Activated naive CD8-positive, alpha-beta T cell treated with anti-CD3 and anti-CD28 coated beads, Interleukin-2, amount 50 U/mL, for 24 hours (primary cell): ENCODE data around the gene RP2.

Source experiments
- ATAC-seq: fragments of 150-1000 bp; cut with Tn5 transposase; one replicate; pipeline ENCODE4 v1.10.0; 2021
- DNase-seq: peaks from one replicate; pipeline ENCODE4 v3.0.0; 2021
- H3K27ac Mint-ChIP-seq: one replicate; pipeline ENCODE4 v1.8.0; 2021; ENCODE audit warnings: mild to moderate bottlenecking, mixed read lengths
- H3K27me3 Mint-ChIP-seq: one replicate; pipeline ENCODE4 v1.8.0; 2021; ENCODE audit warnings: mixed read lengths
- H3K36me3 Mint-ChIP-seq: one replicate; pipeline ENCODE4 v1.8.0; 2021; ENCODE audit warnings: low read depth, mixed read lengths
- H3K4me1 Mint-ChIP-seq: one replicate; pipeline ENCODE4 v1.8.0; 2021; ENCODE audit warnings: mixed read lengths
- H3K4me3 Mint-ChIP-seq: one replicate; pipeline ENCODE4 v1.8.0; 2021; ENCODE audit warnings: mild to moderate bottlenecking, moderate library complexity, mixed read lengths
- H3K9me3 Mint-ChIP-seq: one replicate; pipeline ENCODE4 v1.8.0; 2021; ENCODE audit warnings: mixed read lengths

The RP2 gene

DNA sequence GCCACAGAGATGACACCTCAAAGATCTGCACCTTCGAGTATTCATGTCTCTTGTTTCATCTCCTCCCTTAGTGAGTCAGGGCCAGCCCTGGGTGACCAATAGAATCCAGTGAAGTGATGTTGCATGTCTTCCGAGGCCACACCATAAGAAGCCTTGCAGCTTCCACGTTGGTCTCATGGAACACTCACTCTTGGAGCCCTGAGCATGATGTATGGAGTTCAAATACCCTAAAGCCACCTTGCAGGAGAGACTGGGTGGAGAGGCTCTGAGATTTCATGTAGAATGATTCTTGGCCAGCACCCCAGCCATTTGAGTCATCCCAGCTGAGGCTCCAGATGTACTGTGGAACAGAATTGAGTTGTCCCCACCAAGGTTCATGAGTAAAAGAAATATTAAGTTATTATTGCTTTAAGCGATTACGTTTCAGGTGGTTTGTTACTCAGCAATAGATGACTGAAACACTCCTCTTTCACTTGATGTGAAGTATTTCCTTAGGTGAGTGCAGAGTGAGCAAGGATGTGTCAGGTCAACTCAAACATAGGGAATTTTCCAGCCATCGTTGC lies 5.0 kb upstream of the RP2 start:
- Mint-ChIP-seq H3K4me1 (peaks cover 9% of the 10 kb centered on the region), H3K4me3 (no peak overlapping the region), H3K27me3 (peaks cover 6% of the 10 kb centered on the region), H3K9me3 (no peaks in the 10 kb centered on the region), H3K27ac (no peak overlapping the region), H3K36me3 (no peaks in the 10 kb centered on the region)
- ATAC-seq (no peak), DNase-seq (no peak)

DNA sequence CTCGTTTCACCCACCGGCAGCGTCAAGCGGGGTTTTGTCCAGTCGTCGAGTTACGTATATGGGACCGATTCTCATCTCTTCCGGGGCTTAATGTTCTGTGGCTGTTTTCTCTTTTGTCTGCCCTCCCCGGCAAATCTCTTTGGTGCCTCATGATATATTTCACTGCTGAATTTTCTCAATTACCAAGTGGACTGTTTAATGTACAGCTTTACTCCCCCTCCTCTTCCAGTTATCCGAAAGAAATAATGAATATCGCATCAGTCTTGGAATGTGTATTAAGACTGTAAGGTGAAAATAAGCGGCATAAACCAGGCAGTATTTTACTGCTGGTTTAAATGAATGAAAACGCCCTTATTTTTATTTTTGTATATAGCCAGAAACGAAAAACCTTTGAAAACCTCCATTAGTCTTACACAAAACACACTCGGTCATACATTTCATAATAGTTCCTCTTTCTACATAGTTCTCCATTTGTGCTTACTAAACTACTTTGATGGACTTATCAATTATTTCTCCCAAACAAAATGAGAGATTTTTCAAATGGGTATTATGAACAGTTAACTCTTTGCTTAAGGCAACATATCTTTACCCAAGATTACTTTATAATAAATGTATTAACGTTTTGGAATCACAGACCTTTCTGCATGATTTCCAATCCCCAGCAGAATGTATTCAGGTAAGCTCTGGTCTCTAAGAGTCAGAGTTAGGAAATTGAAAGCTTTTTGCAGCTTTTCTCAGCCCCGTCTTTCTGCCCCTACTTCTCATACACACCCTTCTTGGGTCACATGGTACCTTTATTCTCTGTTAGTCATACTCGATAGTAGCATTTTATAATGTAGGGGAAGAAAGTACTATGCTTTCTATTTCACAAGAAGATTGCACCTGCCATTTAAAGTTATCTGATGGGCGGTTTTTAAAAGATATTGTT lies 979 bp downstream of the RP2 start:
- Mint-ChIP-seq H3K27me3 (peaks cover 2% of the 10 kb centered on the region), H3K4me3 (peak overlapping the region; percentile 93), H3K36me3 (no peaks in the 10 kb centered on the region), H3K27ac (peak overlapping the region; percentile 84), H3K4me1 (peaks cover 26% of the 10 kb centered on the region), H3K9me3 (no peaks in the 10 kb centered on the region)
- DNase-seq (no peak), ATAC-seq (peak; percentile 56)

DNA sequence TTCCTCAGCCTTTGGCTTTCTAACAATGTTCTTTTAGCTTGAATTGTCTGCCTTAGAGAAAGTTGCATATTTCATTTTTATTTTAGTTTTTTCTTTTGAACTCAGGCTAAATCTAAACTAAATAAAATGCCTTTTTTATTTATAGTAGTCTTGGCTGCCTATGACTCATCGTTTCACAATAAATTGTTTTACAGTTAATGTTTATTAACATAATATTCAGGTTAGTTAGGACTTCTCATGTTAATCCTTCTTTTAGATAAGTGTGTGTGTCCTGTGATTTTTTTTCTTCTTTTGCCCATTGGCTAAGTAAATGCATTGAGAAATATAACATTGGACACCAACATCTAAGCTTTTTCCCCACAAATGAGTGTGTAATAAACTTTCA lies 1.6 kb downstream of the RP2 start:
- Mint-ChIP-seq H3K4me1 (peaks cover 24% of the 10 kb centered on the region), H3K36me3 (peaks cover 2% of the 10 kb centered on the region), H3K4me3 (peak overlapping the region; percentile 93), H3K27me3 (no peaks in the 10 kb centered on the region), H3K9me3 (no peaks in the 10 kb centered on the region), H3K27ac (no peak overlapping the region)
- DNase-seq (no peak), ATAC-seq (no peak)

DNA sequence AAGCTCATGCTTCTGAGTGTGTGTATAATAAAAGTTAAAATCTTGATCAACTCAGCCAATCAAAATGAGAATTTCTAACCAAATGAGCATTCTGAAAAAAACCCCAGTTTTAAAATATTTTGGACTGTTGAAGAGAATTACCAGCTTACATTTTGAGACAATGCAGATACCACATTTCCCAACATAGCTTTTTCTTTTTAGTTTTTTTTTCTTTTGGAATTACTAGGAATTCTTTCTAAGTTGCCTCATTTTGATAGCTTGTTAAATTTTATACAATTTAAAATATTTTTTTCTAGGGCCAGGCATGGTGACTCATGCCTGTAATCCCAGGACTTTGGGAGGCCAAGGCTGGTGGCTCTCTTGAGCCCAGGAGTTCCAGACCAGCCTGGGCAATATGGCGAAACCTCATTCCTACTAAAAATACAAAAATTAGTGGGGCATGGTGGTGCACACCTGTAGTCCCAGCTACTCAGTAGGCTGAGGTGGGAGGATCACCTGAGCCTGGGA lies 2.2 kb downstream of the RP2 start:
- H3K4me1 Mint-ChIP-seq: peaks cover 24% of the 10 kb centered on the region
- ATAC-seq: no peak
- no peaks in the 10 kb centered on the region for H3K9me3 Mint-ChIP-seq
- peaks cover 2% of the 10 kb centered on the region for H3K36me3 Mint-ChIP-seq
- peak overlapping the region; percentile 93 for H3K4me3 Mint-ChIP-seq
- H3K27ac Mint-ChIP-seq: no peak overlapping the region
- H3K27me3 Mint-ChIP-seq: no peaks in the 10 kb centered on the region
- no peak for DNase-seq

DNA sequence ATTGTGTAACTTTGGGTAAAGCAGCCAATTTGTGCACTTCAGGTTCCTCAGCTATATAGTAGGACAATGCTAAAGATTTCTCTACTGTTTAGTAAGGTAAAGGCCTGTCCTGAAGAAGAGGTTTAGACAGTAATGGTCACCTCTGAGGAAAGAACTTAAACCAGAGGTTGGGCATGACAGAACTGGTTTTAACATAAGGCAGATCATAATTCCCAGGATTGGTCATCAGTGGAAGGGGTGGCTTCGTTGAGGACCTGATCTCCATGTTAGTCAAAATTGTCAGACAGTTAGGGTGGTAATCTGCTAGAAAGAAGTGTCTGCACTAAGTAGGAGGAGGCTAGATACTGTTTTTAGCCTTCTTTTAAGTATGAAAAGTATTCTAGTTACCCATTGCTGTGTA lies 4.1 kb downstream of the RP2 start:
- DNase-seq: no peak
- H3K4me1 Mint-ChIP-seq: peaks cover 27% of the 10 kb centered on the region
- H3K27ac Mint-ChIP-seq: no peak overlapping the region
- no peak overlapping the region for H3K4me3 Mint-ChIP-seq
- no peaks in the 10 kb centered on the region for H3K9me3 Mint-ChIP-seq
- H3K36me3 Mint-ChIP-seq: peaks cover 4% of the 10 kb centered on the region
- H3K27me3 Mint-ChIP-seq: no peaks in the 10 kb centered on the region
- ATAC-seq: no peak

DNA sequence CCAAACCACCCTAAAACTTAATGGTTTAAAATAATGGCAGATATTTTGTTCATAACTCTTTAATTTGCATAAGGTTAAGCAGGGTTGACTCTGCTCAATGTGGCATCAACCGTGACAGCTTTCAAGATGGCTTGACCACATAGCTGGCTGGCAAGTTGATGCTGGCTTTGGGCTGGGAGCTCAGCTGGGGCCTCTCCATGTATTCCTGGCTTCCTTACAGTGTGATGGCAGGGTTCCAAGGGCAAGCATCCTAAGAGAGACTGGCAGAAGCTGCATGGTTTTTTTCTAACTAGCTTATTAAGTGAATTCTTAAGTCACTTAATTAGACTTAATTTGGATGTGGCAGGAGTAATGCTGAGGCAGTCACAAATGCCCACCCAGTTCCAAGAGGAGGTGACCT lies 4.5 kb downstream of the RP2 start:
- H3K4me3 Mint-ChIP-seq: no peak overlapping the region
- peaks cover 4% of the 10 kb centered on the region for H3K36me3 Mint-ChIP-seq
- peaks cover 23% of the 10 kb centered on the region for H3K4me1 Mint-ChIP-seq
- no peaks in the 10 kb centered on the region for H3K27me3 Mint-ChIP-seq
- no peak overlapping the region for H3K27ac Mint-ChIP-seq
- ATAC-seq: no peak
- no peak for DNase-seq
- no peaks in the 10 kb centered on the region for H3K9me3 Mint-ChIP-seq

DNA sequence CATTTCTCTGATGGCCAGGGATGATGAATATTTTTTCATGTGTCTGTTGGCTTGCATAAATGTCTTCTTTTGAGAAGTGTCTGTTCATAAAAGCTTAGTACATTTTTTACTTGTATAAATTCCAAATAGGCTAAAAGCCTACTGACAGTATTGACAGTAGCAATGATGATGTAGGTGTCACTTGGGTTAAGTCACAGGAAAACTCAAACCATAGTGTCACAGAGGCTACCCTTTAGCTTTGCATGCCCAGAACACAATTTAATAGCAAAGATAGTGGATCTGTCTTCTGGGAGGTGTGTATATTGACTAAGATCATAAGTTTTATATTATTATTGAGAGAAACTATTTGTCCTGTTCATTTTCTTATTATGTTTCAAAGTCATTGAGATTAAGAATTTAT lies 8.1 kb downstream of the RP2 start:
- peaks cover 14% of the 10 kb centered on the region for H3K4me1 Mint-ChIP-seq
- no peaks in the 10 kb centered on the region for H3K9me3 Mint-ChIP-seq
- ATAC-seq (no peak), DNase-seq (no peak)
- H3K36me3 Mint-ChIP-seq: peaks cover 4% of the 10 kb centered on the region
- H3K4me3 Mint-ChIP-seq: no peak overlapping the region
- no peak overlapping the region for H3K27ac Mint-ChIP-seq
- H3K27me3 Mint-ChIP-seq: no peaks in the 10 kb centered on the region

DNA sequence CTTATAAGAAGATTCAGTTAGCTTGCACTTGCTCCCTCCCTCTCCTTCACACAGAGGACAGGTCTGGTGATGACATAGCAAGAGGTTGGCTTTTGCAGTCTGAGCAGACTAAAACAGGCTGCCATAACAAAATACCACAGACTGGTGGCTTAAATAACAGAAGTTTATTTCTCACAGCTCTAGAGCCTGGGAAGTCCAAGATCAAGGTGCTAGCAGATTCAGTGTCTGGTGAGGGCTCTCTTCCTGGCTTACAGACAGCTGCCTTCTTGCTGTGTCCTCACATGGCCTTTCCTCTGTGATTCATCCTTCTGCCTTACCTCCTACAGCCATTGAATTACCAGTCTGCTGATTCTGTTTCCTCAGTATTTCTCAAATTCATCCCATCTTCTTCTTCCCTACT lies 13.1 kb downstream of the RP2 start:
- Mint-ChIP-seq H3K36me3 (peaks cover 4% of the 10 kb centered on the region), H3K4me3 (no peak overlapping the region)

DNA sequence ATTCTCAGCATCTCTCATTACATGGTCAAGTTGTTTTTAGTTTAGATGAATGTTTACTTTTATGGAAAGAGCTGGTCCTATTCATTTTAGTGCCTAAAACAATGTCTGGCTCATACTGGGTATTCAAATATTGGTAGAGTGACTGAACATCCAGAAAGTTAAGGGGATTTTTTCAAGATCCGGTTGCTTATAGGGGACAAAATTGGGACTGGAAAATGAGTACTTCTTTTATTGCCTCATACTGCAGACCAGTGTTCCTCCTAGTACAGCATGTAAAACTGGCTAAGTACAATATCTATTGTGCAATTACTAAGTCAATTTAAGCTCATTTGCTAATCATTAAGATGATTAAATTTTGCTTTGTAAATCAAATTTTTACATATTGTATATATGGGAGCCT lies 13.9 kb downstream of the RP2 start:
- Mint-ChIP-seq H3K4me3 (no peak overlapping the region), H3K4me1 (peaks cover 9% of the 10 kb centered on the region), H3K27me3 (no peaks in the 10 kb centered on the region), H3K36me3 (peaks cover 6% of the 10 kb centered on the region), H3K9me3 (no peaks in the 10 kb centered on the region), H3K27ac (no peak overlapping the region)
- ATAC-seq (no peak), DNase-seq (no peak)

More for the DNA sequence above, 13.1 kb downstream of the RP2 start:
- no peaks in the 10 kb centered on the region for H3K27me3 Mint-ChIP-seq
- no peaks in the 10 kb centered on the region for H3K9me3 Mint-ChIP-seq
- DNase-seq: no peak
- ATAC-seq: no peak
- H3K4me1 Mint-ChIP-seq: peaks cover 9% of the 10 kb centered on the region
- H3K27ac Mint-ChIP-seq: no peak overlapping the region

DNA sequence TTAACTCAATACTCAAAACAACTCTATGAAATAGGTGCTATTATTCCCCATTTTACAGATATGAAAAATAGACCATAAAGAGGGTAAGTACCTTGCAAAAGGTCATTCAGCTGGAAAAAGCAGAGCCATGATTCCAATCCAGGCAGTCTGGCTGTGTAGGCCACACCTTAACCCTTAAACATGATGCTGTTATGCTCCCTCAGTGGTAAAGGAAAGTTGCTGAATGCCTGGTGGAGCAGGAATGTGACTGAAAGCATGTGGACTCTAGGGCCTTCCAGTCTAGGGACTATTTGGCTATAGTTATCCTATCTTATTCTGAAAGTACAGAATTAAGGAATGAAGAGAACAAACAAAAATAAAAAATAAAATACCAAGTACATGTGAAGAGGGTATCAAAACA lies 19.6 kb downstream of the RP2 start:
- Mint-ChIP-seq H3K36me3 (peaks cover 10% of the 10 kb centered on the region), H3K27me3 (no peaks in the 10 kb centered on the region), H3K4me1 (no peaks in the 10 kb centered on the region), H3K9me3 (no peaks in the 10 kb centered on the region), H3K4me3 (no peak overlapping the region), H3K27ac (no peak overlapping the region)
- ATAC-seq (no peak), DNase-seq (no peak)

DNA sequence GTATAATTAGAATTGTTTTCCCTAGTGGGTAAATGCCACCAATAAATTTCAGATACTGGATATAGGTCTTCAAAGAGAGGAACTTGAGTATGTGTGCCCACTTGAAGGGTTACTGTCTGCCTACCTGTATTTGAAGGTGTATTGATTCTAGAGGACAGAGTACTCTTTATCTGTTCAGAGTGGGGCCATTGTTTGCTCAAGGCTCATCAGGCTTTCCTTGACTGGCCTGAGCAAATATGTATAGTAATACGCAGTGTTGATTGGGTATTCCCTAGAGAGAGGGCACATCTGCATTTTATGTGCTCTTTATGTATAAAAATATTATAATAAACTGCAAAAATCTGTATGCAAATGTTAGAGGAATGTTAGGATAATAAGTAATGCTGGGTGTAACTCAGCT lies 23.7 kb downstream of the RP2 start:
- no peaks in the 10 kb centered on the region for H3K4me1 Mint-ChIP-seq
- no peaks in the 10 kb centered on the region for H3K9me3 Mint-ChIP-seq
- no peak for DNase-seq

DNA sequence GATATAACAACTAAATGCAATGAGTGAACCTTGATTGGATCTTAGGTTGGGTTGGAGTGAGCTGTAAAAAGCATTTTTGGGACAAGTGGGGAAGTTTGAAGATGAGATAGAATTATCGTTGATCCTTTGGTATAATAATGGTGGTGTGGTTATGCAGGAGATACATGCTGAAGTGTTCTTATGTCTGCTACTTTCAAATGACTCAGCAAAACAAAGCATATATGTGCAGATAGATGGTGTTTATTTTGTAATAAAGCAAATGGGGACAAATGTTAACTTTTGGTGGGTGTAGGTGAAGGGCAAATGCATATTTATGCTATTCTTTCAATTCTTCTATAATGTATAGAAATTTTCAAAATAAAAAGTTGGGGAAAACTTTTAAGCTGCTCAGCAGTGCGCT lies 26.2 kb downstream of the RP2 start:
- Mint-ChIP-seq H3K27ac (no peak overlapping the region), H3K4me1 (no peaks in the 10 kb centered on the region), H3K36me3 (peaks cover 16% of the 10 kb centered on the region), H3K4me3 (no peak overlapping the region), H3K9me3 (no peaks in the 10 kb centered on the region), H3K27me3 (no peaks in the 10 kb centered on the region)
- DNase-seq (no peak), ATAC-seq (no peak)

More for the DNA sequence above, 23.7 kb downstream of the RP2 start:
- no peak overlapping the region for H3K4me3 Mint-ChIP-seq
- no peak for ATAC-seq
- peaks cover 12% of the 10 kb centered on the region for H3K36me3 Mint-ChIP-seq
- H3K27ac Mint-ChIP-seq: no peak overlapping the region
- no peaks in the 10 kb centered on the region for H3K27me3 Mint-ChIP-seq

DNA sequence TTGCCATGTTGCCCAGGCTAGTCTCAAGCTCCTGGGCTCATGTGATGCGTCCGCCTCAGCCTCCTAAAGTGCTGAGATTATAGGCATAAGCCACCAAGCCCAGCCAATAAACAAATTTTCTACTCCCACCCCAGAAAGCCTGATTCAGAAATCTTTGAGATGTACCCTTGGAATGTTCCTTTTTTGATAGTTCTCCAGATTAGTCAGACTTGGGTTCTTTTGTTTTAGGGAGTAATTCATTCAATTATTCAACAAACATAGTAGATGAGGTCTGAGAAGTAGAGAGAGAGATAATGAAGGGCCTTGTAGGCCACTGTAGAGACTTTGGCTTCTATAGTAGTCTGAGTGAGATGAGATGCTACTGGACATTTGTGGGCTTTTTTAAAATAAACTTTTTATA lies 27.8 kb downstream of the RP2 start:
- Mint-ChIP-seq H3K4me3 (no peak overlapping the region), H3K4me1 (no peaks in the 10 kb centered on the region), H3K27ac (no peak overlapping the region), H3K27me3 (no peaks in the 10 kb centered on the region), H3K9me3 (no peaks in the 10 kb centered on the region), H3K36me3 (peaks cover 16% of the 10 kb centered on the region)
- no peak for DNase-seq
- ATAC-seq: no peak

DNA sequence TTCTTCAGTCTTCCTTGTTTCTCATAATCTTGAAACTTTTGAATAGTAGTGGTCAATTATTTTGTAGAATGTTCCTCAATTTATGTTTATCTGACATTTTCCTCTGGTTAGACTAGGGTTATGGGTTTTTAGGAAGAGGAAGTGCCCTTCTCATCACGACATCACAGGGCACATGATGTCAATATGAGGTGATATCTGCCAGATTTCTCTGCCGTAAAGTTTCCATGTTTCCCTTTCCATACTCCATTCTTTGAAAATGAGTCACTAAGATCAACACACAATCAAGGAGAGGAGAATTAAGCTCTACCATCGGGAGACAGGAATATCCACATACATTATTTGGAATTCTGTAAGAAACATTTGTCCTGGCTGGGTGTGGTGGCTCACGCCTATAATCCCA lies 28.4 kb downstream of the RP2 start:
- ATAC-seq (no peak), DNase-seq (no peak)
- Mint-ChIP-seq H3K27me3 (no peaks in the 10 kb centered on the region), H3K36me3 (peaks cover 16% of the 10 kb centered on the region), H3K9me3 (no peaks in the 10 kb centered on the region), H3K4me3 (no peak overlapping the region), H3K4me1 (no peaks in the 10 kb centered on the region), H3K27ac (no peak overlapping the region)

DNA sequence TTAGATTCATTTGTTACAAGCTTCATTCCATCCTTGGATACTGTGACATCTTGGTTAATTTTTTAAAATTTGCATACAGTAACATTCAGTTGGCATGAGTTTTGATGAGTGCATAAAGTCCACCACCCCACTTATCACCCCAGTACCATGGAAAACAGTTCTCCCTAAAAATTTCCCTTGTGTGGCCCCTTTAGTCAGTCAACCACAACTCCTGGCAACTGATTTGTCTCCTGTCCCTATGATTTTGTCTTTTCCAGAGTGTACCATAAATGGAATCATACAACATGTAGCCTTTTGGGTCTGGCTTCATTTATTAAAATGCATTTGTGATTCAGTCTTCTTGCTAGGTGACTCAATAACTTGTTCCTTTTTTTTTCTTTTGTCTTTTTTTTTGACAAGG lies 29.9 kb downstream of the RP2 start:
- Mint-ChIP-seq H3K4me1 (no peaks in the 10 kb centered on the region), H3K36me3 (peaks cover 14% of the 10 kb centered on the region), H3K4me3 (no peak overlapping the region), H3K9me3 (no peaks in the 10 kb centered on the region), H3K27ac (no peak overlapping the region), H3K27me3 (no peaks in the 10 kb centered on the region)
- DNase-seq: no peak
- ATAC-seq: no peak
